GM18868 (cell line): ENCODE measurements around the gene SERGEF.

Experiments
- ATAC-seq: cut with Tn5 transposase; IDR thresholded peaks from one replicate; pipeline ENCODE4 v1.9.1; 2021; ENCODE audit warnings: mild to moderate bottlenecking, moderate library complexity; ENCODE audit not compliant: unreplicated experiment

SERGEF gene

GRCh38 chr11:17774232-17775034 lies 238.4 kb downstream of the SERGEF start:
- ATAC-seq: no peak

DNA sequence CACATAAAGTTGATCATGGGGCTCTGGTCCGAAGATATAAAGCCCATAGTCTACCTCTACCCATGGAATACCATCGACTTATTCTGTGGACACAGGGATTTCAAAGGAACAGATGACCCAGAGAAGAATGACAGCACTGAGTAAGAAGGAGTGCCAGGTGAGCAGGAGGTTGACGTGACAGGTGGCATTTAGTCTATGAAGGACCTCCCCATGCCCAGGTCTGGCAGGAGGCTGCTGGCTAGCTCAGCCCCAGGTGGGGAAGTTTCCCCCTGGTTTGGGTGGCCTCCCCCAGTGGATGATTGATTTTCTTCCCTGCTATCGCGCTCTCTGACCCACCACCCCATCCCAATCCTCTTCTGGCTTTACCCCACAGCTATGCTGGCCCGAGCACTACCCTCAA lies 239.2 kb downstream of the SERGEF start:
- no peak for ATAC-seq

- ATAC-seq: no peak
These were observed 239.9 kb downstream of the SERGEF start for GRCh38 chr11:17772704-17773600.

- no peak for ATAC-seq
These were observed 240.9 kb downstream of the SERGEF start for GRCh38 chr11:17771841-17772401.

GRCh38 chr11:17771415-17771814 lies 241.4 kb downstream of the SERGEF start:
- no peak for ATAC-seq

- no peak for ATAC-seq
These were observed 241.9 kb downstream of the SERGEF start for GRCh38 chr11:17770917-17771316.

DNA sequence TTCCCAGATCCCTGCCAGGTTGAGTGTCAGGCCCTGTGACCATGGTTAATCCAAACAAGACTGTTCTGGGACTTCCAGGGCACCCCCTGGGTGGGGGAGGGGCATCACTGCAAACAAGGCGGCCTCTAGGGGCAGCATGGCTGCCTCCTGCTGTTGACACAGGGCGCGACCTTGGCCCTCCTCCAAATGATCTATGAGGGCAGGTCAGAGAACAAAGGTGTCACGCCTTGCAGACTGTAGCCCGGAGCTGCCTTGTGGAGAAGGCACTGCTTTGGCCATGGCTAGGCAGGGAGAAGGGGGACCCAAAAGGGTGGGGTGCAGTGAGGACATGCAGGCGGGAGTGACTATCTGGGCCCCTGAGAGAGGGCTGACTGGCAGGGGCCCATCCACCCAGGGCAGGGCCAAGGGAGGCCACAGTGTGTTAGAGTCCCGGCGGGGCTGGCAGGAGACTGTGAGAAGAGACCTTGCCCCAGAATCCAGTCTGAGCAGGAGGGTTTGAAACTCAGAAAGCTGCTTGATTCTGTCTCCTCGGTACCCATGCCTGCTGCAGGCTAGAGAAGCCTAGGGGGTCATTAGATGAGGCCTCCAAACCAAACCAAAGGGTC lies 242.7 kb downstream of the SERGEF start:
- ATAC-seq: no peak

DNA sequence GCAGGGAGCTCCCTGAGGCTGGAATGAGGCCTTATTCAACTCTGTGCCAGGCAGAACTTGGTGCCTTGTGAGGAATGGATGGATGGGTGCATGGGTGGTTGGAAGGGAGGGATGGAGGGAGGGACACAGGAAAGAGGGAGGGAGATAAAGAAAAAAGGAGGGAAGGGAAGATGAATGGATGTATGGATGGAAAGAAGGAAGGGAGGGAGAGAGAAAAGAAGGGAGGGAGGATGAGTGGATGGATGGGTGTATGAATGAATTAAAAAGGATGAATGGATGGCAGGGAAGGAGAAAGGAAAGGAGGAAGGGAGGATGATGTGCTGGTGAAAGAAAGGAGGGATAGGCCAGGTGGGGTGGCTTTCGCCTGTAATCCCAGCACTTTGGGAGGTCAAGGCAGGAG lies 243.6 kb downstream of the SERGEF start:
- ATAC-seq: no peak

GRCh38 chr11:17768547-17768946 lies 244.3 kb downstream of the SERGEF start:
- no peak for ATAC-seq

- ATAC-seq: no peak
These were observed 244.9 kb downstream of the SERGEF start for GRCh38 chr11:17767914-17768313.

DNA sequence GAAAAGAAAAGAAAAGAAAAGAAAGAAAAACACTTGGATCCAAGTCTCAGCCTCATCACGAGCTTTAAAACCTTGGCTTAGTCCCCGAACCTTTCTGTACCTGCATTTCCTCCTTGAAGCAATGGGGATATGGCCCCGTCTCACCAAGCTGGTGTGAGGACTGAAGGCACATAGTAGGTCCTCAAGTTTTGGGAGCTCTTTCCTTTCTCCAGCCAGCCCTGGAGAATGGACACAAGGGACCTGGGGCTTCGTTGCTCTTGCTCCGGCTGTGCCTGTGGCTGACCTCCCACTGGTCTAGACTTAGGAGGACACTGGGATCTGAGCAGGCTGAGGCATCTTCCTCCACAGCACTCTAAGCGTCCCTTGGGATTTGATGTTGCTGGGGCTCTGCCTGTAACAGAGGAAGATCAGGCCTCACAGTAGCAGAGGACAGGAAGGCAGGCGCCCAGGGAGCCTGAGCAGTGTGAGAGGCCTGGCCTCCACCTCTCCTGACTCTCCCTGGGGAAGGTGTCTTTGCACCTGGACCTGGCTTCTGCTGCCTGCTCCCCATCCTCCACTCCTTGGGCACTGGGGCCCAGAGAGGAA lies 245.5 kb downstream of the SERGEF start:
- no peak for ATAC-seq

GRCh38 chr11:17766590-17766989 lies 246.3 kb downstream of the SERGEF start:
- no peak for ATAC-seq

GRCh38 chr11:17766073-17766359 lies 246.8 kb downstream of the SERGEF start:
- no peak for ATAC-seq

GRCh38 chr11:17765356-17766072 lies 247.3 kb downstream of the SERGEF start:
- ATAC-seq: no peak

- no peak for ATAC-seq
These were observed 248.2 kb downstream of the SERGEF start for GRCh38 chr11:17764446-17765218.

DNA sequence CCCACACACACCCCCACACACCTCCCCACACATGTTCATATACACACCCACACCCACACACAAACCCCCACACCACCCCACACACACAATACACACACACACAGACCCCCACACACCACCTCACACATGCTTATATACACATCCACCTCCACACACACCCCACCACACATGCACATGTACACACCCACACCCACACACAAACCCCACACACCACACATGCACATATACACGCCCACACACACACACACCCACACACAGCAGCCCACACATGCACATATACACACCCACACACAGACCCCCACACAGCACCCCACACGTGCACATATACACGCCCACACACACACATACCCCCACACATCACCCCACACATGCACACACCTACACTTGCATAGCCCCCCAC lies 249.1 kb downstream of the SERGEF start:
- no peak for ATAC-seq

- ATAC-seq: no peak
These were observed 249.6 kb downstream of the SERGEF start for GRCh38 chr11:17763244-17763643.

DNA sequence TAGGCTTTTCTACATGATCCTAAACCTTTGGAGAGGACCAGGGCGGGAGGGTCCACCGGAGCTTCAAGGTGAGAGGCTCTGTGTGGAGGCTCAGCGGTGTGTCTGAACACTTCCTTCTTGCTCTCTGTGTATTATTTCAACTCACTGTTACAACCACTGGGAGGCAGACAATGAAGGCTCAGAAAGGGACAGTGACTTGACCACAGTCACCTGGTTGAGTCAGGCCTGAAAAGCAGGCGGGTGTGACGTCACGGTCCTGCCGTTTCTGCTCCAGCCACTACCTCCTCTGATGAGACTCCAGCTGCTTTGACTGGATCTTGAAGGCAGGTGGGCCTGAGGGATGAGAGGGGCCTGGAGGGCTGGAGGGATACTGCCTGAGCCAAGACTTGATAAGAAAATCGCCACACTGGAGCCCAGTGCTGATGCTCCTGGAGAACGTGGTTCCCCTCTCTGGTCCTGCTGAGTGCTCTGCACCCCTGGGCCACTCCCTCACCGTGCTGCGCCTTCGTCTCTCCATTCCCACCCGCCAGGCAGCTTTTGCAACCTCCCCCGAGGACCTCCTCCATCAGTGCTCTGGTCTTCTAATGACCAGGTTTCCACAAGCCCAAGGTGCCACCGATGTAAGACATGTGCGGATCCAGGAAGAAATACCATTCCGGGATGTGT lies 250.4 kb downstream of the SERGEF start:
- ATAC-seq: peak; percentile 59
